ENCODE data around the gene FREY1.

DNA sequence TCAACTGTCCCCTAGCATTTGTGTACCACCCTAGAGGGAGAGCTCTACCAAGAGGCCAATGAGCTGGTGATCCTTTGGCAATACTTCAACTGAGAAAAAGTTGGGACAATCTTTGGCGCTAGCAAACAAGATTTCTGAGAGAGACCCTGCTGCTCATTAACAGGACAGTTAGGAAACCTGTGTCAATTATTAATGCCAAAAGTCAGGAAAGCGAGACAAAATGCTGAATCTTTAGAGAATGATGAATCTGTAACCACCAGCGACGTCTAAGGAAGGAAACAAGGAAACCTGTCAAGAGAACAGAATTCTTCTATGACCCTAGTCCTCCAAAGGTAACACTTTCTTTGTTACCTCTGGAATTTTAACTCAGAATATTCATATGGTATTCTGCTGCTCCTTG is 35.3 kb upstream of the FREY1 start:
- TF ChIP-seq CTCF (IDR thresholded peaks at IDR 0.05 in 4 of 5, conservative IDR thresholded peaks at IDR 0.05 in 1 of 5): no peak
- no peak for TF ChIP-seq POLR2A (IDR thresholded peaks at IDR 0.05)
